HepG2 (cell line): ENCODE results near the gene TBX21. TPM values are rescaled to one million over a fixed set of nuclear protein-coding genes. Genes with fewer than 3 reads are reported as not detected.

Experiments
- ATAC-seq: fragments of 200-7000 bp; cut with Tn5 transposase; 3 replicates; pipeline ENCODE4 v1.9.1; 2020; ENCODE audit warnings: mild to moderate bottlenecking, moderate library complexity
- BruUV-seq: library from RNA; stranded (reverse); fragments of 400-500 nt; replicated peaks from 2 replicates; lab custom pipeline; 2021; lab: Mats Ljungman, UMichigan
- CTCF ChIA-PET: fragments of 300-600 bp; formaldehyde crosslinking; extraction: SDS; loops from one replicate; lab custom pipeline; 2021; ENCODE audit warnings: low total read pairs, inconsistent platforms, low intra/inter-chr PET ratio; lab: Yijun Ruan, JAX
- POLR2A ChIA-PET: fragments of 350-600 bp; sonication (Branson Sonifier 250); formaldehyde crosslinking; loops from one replicate; lab custom pipeline; 2020; ENCODE audit warnings: antibody characterized with exemption, inconsistent platforms; lab: Yijun Ruan, JAX
- DNase-seq: peaks from one replicate; pipeline ENCODE4 v3.0.0-alpha.2; 2015; ENCODE audit warnings: low spot score
- FAIRE-seq: peaks from 3 replicates; lab custom pipeline; 2011; peaks lifted over from hg19 to GRCh38; lab: Jason Lieb, UNC
- H2AFZ ChIP-seq: one replicate; pipeline ENCODE4 v1.6.1; 2011; ENCODE audit warnings: low read length, inconsistent platforms
- H3K27ac ChIP-seq: fragments of 300-600 bp; 3 replicates; pipeline ENCODE4 v1.8.0; 2011; ENCODE audit warnings: mixed run types, mild to moderate bottlenecking, mixed read lengths, low read length, inconsistent platforms; ENCODE audit not compliant: insufficient read depth; ENCODE audit errors: extremely low read length
- H3K27me3 ChIP-seq, 2 experiments: fragments of 200-600 bp in 1 of 2; 2 replicates in 1 of 2; 3 replicates in 1 of 2; pipeline versions ENCODE4 v1.6.0 to v1.8.0; 2011; ENCODE audit warnings: low read length in 2 of 2, mild to moderate bottlenecking in 2 of 2, moderate library complexity in 2 of 2, inconsistent platforms in 1 of 2; ENCODE audit not compliant: insufficient read depth in 2 of 2, control insufficient read depth in 1 of 2
- H3K36me3 ChIP-seq, 2 experiments: fragments of 200-600 bp in 1 of 2; replicated peaks in 1 of 2; 2 replicates in 1 of 2; 3 replicates in 1 of 2; pipeline versions ENCODE4 v1.5.1 to v1.8.0; 2011; ENCODE audit warnings: low read length in 2 of 2, inconsistent platforms in 1 of 2; ENCODE audit not compliant: insufficient read depth in 2 of 2, control insufficient read depth in 1 of 2
- H3K4me1 ChIP-seq: 2 replicates; pipeline ENCODE4 v1.5.1; 2012; ENCODE audit warnings: low read length, inconsistent platforms; ENCODE audit not compliant: insufficient read depth
- H3K4me2 ChIP-seq: 2 replicates; pipeline ENCODE4 v1.6.0; 2011; ENCODE audit warnings: low read depth, low read length, inconsistent platforms
- H3K4me3 ChIP-seq, 3 experiments: fragments of 200-600 bp in 1 of 3; sonication (generic), shearing (Covaris generic) in 1 of 3; replicated peaks in 1 of 3; 2 replicates each; pipeline ENCODE4 v1.5.1; 2011 to 2016; ENCODE audit warnings: low read length in 3 of 3, inconsistent platforms in 2 of 3, low read depth in 2 of 3, mild to moderate bottlenecking in 2 of 3, control low read depth in 1 of 3, mixed read lengths in 1 of 3; ENCODE audit not compliant: insufficient read depth in 1 of 3
- H3K79me2 ChIP-seq: one replicate; pipeline ENCODE4 v1.6.1; 2011; ENCODE audit warnings: low read length, inconsistent platforms; ENCODE audit not compliant: insufficient read depth
- H3K9ac ChIP-seq: 2 replicates; pipeline ENCODE4 v1.6.0; 2011; ENCODE audit warnings: mild to moderate bottlenecking, low read depth, low read length, inconsistent platforms; ENCODE audit not compliant: insufficient read depth
- H3K9me3 ChIP-seq: 2 replicates; pipeline ENCODE4 v1.5.1; 2012; ENCODE audit warnings: mild to moderate bottlenecking, low read length
- H4K20me1 ChIP-seq: 2 replicates; pipeline ENCODE4 v1.6.0; 2011; ENCODE audit warnings: inconsistent platforms, mild to moderate bottlenecking, low read length, moderate library complexity; ENCODE audit not compliant: insufficient read depth
- AGO2 ChIP-seq: fragments of 200-400 bp; formaldehyde crosslinking; optimal IDR thresholded peaks from 2 replicates; pipeline ENCODE3; 2017; ENCODE audit warnings: mild to moderate bottlenecking, low read depth, low read length, moderate library complexity
- FOXJ3 ChIP-seq: sonication (generic); formaldehyde crosslinking; IDR thresholded peaks from 2 replicates; pipeline ENCODE4 v1.4.0; 2020; ENCODE audit warnings: missing genetic modification reagents, mild to moderate bottlenecking, borderline replicate concordance
- ZIK1 ChIP-seq: sonication (generic); formaldehyde crosslinking; IDR thresholded peaks from 2 replicates; pipeline ENCODE4 v1.5.0; 2020; ENCODE audit warnings: mild to moderate bottlenecking, low read depth, missing genetic modification reagents, borderline replicate concordance
- ZNF629 ChIP-seq: sonication (generic); formaldehyde crosslinking; conservative IDR thresholded peaks from 2 replicates; pipeline ENCODE4 v1.5.0; 2020; ENCODE audit warnings: missing genetic modification reagents
- WGBS: methylation state at CpG from one replicate; pipeline ENCODE4 v1.1.6; 2017; ENCODE audit warnings: low lambda C conversion rate; 5-methylcytosine and 5-hydroxymethylcytosine counted together
- in situ Hi-C: cut with HindIII; loops from 2 replicates; pipeline ENCODE4 v1.10.0; 2017; ENCODE audit warnings: low pct_unique_long_range_greater_than_20kb; ENCODE audit not compliant: extremely low pct_ligation_motif_present
- intact Hi-C: fragments of 100-400 bp; cut with micrococcal nuclease; formaldehyde crosslinking; loops from one replicate; pipeline ENCODE4 v1.10.0; 2022; ENCODE audit not compliant: unreplicated experiment
- polyA plus RNA-seq, 8 experiments: library from polyadenylated mRNA; depleted of rRNA in 3 of 8; stranded (reverse) in 7 of 8; unstranded in 1 of 8; fragments of >200 nt; fragmentation: Illumina TruSeq in 4 of 8; extraction: Trizol in 4 of 8; gene quantifications; 2 replicates each; pipeline versions ENCODE4 v1.2.1 to v1.2.3, GENCODE V29; 2011 to 2016; ENCODE audit warnings: low read depth in 4 of 8, missing spikeins in 1 of 8, mixed read lengths in 1 of 8; ENCODE audit not compliant: insufficient read depth in 1 of 8
- total RNA-seq, 5 experiments: library from RNA; depleted of rRNA; stranded (reverse); fragments of >200 nt; fragmentation: Illumina TruSeq; extraction: Trizol; gene quantifications; 2 replicates each; pipeline ENCODE4 v1.2.3, GENCODE V29; 2016; ENCODE audit warnings: low read depth in 1 of 5
- TF ChIP-seq, protein P1 (sequence below): IDR thresholded peaks from 2 replicates; pipeline ENCODE4 v1.6.1; 2016; ENCODE audit warnings: missing compliant biosample characterization, missing genetic modification reagents, borderline replicate concordance

The TBX21 gene
- total and polyA plus RNA-seq, 2 of the 13 experiments (the other 11 are each of a cell fraction or from before 2014, with no cell fraction given) = not detected

DNA sequence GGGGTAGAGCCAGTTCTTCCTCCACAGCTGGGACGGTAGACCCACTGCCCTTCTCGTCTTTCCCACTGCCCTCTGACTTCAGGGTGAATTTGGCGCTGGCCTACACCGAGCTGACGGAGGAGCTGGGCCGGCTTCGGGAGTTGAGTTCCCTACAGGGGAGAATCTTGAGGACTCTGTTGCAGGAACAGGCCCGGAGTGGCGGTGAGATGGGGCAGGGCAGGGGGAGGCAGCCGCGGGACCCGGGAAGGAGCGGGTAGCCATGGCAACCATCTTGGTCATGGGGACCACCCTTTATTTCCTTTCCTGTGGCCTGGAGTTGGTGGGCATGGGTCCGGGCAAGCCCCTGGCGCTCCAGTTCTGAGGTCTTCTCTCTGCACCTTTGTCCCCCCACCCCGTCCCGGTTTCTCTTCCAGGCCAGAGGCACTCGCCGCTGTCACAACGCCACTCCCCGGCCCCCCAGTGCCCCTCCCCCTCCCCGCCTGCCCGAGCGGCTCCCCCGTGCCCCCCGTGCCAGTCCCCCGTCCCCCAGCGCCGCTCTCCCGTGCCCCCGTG lies 24.6 kb upstream of the TBX21 start (continued):
- TF ChIP-seq, protein P1, sequence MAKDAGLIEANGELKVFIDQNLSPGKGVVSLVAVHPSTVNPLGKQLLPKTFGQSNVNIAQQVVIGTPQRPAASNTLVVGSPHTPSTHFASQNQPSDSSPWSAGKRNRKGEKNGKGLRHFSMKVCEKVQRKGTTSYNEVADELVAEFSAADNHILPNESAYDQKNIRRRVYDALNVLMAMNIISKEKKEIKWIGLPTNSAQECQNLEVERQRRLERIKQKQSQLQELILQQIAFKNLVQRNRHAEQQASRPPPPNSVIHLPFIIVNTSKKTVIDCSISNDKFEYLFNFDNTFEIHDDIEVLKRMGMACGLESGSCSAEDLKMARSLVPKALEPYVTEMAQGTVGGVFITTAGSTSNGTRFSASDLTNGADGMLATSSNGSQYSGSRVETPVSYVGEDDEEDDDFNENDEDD = no peak

DNA sequence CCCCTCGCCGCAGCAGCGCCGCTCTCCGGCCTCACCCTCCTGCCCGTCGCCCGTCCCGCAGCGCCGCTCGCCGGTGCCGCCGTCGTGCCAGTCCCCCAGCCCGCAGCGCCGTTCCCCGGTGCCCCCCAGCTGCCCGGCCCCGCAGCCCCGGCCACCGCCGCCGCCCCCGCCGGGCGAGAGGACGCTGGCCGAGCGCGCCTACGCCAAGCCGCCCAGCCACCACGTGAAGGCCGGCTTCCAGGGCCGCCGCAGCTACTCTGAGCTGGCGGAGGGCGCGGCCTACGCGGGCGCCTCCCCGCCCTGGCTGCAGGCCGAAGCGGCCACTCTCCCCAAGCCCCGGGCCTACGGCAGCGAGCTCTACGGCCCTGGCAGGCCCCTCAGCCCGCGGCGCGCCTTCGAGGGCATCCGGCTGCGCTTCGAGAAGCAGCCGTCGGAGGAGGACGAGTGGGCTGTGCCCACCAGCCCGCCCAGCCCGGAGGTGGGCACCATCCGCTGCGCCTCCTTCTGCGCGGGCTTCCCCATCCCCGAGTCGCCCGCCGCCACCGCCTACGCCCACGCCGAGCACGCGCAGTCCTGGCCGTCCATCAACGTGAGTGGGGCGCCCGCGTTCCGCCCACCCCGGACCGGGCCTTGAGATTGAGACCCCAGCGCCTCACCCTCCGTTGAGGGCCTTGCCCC lies 24.0 kb upstream of the TBX21 start:
- Histone ChIP-seq H3K4me3 (no peak overlapping the region), H3K36me3 (no peaks in the 10 kb centered on the region), H3K27me3 (peaks cover 0 to 7% of the 10 kb centered on the region in 2 experiments; a peak in 2 of 5 replicates), H3K4me2 (no peak overlapping the region), H3K9me3 (no peaks in the 10 kb centered on the region), H3K4me1 (peaks cover 16% of the 10 kb centered on the region), H3K9ac (no peak overlapping the region), H3K79me2 (no peaks in the 10 kb centered on the region), H4K20me1 (no peaks in the 10 kb centered on the region), H3K27ac (no peak overlapping the region), H2AFZ (no peak overlapping the region)
- POLR2A ChIA-PET = no interaction called here
- CTCF ChIA-PET = no interaction called here
- intact Hi-C loops = no loop called here
- DNase-seq (no peak), FAIRE-seq (no peak), ATAC-seq (no peak)
- in situ Hi-C loops = no loop called here
- no TSS peak for BruUV-seq
- WGBS = 94% methylated on average over 73 of the region's 89 CpGs
- TF ChIP-seq ZIK1 (CRISPR knock-in tag) = no peak
- TF ChIP-seq AGO2 = peak; percentile 25

DNA sequence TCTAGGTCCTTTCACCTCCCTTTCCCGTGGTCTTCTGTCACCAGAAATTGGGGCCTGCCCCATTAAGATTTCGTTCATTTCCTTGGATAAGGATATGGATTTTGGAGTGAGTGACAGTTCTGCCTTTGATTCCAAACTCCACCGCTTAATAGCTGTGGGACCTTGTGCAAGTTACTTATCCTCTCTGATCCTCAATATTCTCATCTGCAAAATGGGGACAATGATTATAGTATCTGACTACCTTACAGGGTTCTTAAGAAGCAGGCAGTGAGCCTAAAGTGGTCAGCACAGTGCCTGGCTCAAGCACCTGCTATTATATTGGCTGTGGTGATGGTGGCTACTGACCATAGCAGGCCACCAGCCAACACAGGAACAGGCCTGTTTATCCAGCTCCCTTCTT lies 23.4 kb upstream of the TBX21 start:
- TF ChIP-seq ZNF629 = peak; percentile 61
- no peak for TF ChIP-seq FOXJ3 (CRISPR knock-in tag)
- intact Hi-C loops (no loop called here), in situ Hi-C loops (no loop called here)
- CTCF ChIA-PET = no interaction called here
- Histone ChIP-seq H4K20me1 (no peaks in the 10 kb centered on the region), H3K27ac (no peak overlapping the region), H3K36me3 (no peaks in the 10 kb centered on the region), H3K4me3 (no peak overlapping the region), H3K4me2 (no peak overlapping the region), H3K4me1 (peaks cover 16% of the 10 kb centered on the region), H2AFZ (no peak overlapping the region), H3K27me3 (peaks cover 0 to 12% of the 10 kb centered on the region in 2 experiments; a peak in 2 of 5 replicates), H3K9ac (no peak overlapping the region), H3K79me2 (no peaks in the 10 kb centered on the region), H3K9me3 (no peaks in the 10 kb centered on the region)
- POLR2A ChIA-PET = no interaction called here
- BruUV-seq = no TSS peak
- FAIRE-seq = no peak
- DNase-seq = no peak
- WGBS = 77% methylated on average over 3 of the region's 3 CpGs
- ATAC-seq = no peak
